ENCODE measurements around the gene ZKSCAN5.

Gene ZKSCAN5

GRCh38 chr7:99460651-99461050, 43.8 kb upstream of the ZKSCAN5 start:
- no peak for TF ChIP-seq CTCF (IDR thresholded peaks at IDR 0.05)
- TF ChIP-seq ZFX (IDR thresholded peaks at IDR 0.05; ENCODE audit: borderline replicate concordance) = no peak
- peak overlapping the region; percentile 98 for H3K27ac ChIP-seq

GRCh38 chr7:99461221-99461620, 43.2 kb upstream of the ZKSCAN5 start:
- TF ChIP-seq ZFX (IDR thresholded peaks at IDR 0.05; ENCODE audit: borderline replicate concordance) = no peak
- TF ChIP-seq CTCF (IDR thresholded peaks at IDR 0.05) = no peak; the same call in 1 of the 2 replicates
- peak overlapping the region; percentile 98 for H3K27ac ChIP-seq

GRCh38 chr7:99465421-99465768, 39.1 kb upstream of the ZKSCAN5 start:
- TF ChIP-seq CTCF (IDR thresholded peaks at IDR 0.05) = no peak
- no peak for TF ChIP-seq ZFX (IDR thresholded peaks at IDR 0.05; ENCODE audit: borderline replicate concordance)
- peak overlapping the region; percentile 98 for H3K27ac ChIP-seq

- H3K27ac ChIP-seq = peak overlapping the region; percentile 98
- TF ChIP-seq ZFX (IDR thresholded peaks at IDR 0.05; ENCODE audit: borderline replicate concordance) (no peak), CTCF (IDR thresholded peaks at IDR 0.05) (no peak)
Measured at GRCh38 chr7:99468336-99468918, 36.0 kb upstream of the ZKSCAN5 start.

- TF ChIP-seq ZFX (IDR thresholded peaks at IDR 0.05; ENCODE audit: borderline replicate concordance) (no peak), CTCF (IDR thresholded peaks at IDR 0.05) (no peak)
- peak overlapping the region; percentile 98 for H3K27ac ChIP-seq
Measured at GRCh38 chr7:99469381-99470065, 34.9 kb upstream of the ZKSCAN5 start.

GRCh38 chr7:99472561-99473314, 31.7 kb upstream of the ZKSCAN5 start, which contains the start of gene ZNF789:
Gene ZNF789, plus strand, starts transcription at chr7:99472890. Its CDS starts 3,567 bp downstream, at chr7:99476457.
- no peak for TF ChIP-seq ZFX (IDR thresholded peaks at IDR 0.05; ENCODE audit: borderline replicate concordance)
- no peak for TF ChIP-seq CTCF (IDR thresholded peaks at IDR 0.05)
- peak within 1 kb of the TSS; percentile 98 for H3K27ac ChIP-seq

- peak overlapping the region; percentile 98 for H3K27ac ChIP-seq
- TF ChIP-seq ZFX (IDR thresholded peaks at IDR 0.05; ENCODE audit: borderline replicate concordance) = no peak
- TF ChIP-seq CTCF (IDR thresholded peaks at IDR 0.05) = no peak
Measured at GRCh38 chr7:99473315-99473596, 31.2 kb upstream of the ZKSCAN5 start.

All from 22Rv1 (cell line).